ENCODE data around the gene OPRL1.
A peak's percentile ranks its signal among the peaks of the same experiment; 100 is the strongest.
"Not testable (repeated sequence)": the region's sequence is repeated elsewhere in the genome, so short reads cannot be mapped to it uniquely, and the experiment has no call there.

OPRL1 gene

DNA sequence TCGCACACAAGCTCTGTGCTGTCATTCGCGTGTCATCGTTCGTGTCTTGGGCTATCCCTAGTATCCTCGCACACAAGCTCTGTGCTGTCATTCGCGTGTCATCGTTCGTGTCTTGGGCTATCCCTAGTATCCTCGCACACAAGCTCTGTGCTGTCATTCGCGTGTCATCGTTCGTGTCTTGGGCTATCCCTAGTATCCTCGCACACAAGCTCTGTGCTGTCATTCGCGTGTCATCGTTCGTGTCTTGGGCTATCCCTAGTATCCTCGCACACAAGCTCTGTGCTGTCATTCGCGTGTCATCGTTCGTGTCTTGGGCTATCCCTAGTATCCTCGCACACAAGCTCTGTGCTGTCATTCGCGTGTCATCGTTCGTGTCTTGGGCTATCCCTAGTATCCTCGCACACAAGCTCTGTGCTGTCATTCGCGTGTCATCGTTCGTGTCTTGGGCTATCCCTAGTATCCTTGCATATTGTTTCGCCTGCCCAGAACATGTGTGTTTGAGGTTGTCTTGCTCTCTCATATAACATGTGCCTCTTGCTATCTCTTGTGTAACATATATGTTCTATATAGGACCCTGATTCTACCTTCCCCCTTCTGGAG is 7.4 kb downstream of the OPRL1 start:
- not testable (repeated sequence) for DNase-seq

- DNase-seq = not testable (repeated sequence)
These were observed 8.7 kb downstream of the OPRL1 start for GRCh38 chr20:64088586-64088985.

DNA sequence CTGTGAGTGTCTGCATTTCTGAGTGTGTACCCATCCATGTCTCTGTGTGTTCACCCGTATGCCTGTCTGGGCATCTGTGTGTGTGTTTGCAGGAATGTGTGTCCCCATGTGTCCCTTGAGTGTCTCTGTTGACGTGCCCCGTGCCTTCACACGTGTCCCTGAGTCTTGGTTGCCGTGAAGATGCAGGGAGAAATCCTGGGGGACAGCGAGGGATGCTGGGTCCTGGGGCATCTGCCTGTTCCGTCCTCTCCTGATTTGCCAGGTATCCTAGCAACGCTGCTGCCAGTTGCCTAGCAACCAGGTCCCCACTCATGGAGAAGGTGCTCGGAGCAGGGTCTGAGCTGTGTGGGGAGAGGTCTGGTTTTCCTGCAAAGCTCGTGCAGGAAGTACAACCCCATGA is 10.3 kb downstream of the OPRL1 start:
- DNase-seq = no peak

DNA sequence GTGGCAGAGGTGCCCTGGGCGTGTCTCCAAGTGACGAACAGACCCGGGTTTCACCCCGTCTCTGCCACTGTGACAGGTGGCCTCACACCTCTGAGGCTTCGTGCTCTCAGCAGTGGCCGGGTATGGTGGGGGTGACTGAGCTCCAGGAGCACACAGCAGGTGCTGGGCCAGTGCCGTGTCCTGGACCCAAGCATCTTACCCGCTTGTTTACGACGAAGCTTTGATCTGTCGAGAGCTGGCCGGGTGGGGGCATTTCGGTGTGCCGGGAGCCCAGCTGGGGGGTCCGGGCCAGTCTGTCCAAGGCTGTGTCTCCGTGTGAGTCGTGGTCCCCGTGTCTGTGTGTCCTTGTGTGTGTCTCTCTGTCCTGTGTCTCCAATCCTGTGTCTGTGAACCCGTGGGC is 11.5 kb downstream of the OPRL1 start:
- no peak for DNase-seq

GRCh38 chr20:64091770-64092169 is 11.9 kb downstream of the OPRL1 start:
- DNase-seq = no peak

- DNase-seq = no peak
These were observed 12.6 kb downstream of the OPRL1 start for GRCh38 chr20:64092258-64093012.

DNA sequence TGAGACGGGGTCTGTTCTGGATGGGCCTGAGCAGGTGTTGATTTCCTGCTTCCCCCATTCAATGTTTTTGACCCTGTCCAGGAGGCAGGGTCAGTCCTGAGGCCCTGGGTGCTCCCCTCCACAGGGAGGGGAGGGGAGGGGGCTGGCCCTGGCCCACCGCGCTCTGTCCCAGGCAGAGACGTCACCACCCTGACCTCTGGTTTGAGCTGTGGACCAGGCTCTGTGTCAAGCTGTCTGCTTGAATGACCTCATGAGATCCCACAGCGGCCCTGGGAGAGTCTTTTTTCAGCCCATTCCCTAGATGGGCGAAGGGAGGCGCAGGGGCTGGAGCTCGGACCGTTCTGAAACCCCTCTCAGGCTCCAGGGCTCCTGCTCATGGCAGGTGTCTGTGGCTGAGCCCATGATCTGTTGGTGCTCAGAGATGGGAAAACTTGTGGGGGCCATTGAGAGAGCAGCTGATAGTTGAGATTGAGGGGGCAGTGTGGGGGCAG is 13.2 kb downstream of the OPRL1 start:
- DNase-seq = no peak

GRCh38 chr20:64095455-64095854 is 15.6 kb downstream of the OPRL1 start:
- no peak for DNase-seq

- DNase-seq = no peak
These were observed 16.0 kb downstream of the OPRL1 start for GRCh38 chr20:64095927-64096326.

GRCh38 chr20:64096535-64096934 is 16.7 kb downstream of the OPRL1 start:
- DNase-seq = no peak

DNA sequence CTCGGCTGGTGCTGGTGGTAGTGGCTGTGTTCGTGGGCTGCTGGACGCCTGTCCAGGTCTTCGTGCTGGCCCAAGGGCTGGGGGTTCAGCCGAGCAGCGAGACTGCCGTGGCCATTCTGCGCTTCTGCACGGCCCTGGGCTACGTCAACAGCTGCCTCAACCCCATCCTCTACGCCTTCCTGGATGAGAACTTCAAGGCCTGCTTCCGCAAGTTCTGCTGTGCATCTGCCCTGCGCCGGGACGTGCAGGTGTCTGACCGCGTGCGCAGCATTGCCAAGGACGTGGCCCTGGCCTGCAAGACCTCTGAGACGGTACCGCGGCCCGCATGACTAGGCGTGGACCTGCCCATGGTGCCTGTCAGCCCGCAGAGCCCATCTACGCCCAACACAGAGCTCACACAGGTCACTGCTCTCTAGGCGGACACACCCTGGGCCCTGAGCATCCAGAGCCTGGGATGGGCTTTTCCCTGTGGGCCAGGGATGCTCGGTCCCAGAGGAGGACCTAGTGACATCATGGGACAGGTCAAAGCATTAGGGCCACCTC is 18.7 kb downstream of the OPRL1 start:
- DNase-seq = no peak

- DNase-seq = no peak
These were observed 19.4 kb downstream of the OPRL1 start for GRCh38 chr20:64099086-64099786.

DNA sequence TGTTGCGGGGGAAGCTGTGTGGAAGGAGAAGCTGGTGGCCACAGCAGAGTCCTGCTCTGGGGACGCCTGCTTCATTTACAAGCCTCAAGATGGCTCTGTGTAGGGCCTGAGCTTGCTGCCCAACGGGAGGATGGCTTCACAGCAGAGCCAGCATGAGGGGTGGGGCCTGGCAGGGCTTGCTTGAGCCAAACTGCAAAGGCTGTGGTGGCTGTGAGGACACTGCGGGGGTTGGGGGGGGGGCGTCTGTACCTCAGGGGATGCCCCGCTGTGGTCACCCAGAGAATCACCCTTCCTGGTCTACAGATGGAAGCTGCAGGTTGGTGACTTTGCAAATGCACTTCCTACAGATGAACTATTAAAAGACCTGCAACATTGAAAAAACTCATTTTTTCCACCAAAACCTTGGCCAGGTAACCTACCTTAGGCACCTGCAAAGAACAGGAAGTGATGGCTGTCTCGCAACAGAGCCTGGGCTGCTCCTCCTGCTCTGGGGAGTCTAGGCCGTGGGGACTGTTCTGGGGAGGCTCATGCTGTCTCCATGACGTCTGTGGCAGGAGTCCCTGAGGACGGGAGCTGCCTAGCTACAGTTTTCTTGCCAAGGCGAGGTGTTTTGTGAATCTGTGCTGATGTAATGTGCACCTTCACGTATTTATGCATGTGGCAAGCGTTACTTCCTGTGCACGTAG is 20.1 kb downstream of the OPRL1 start:
- no peak for DNase-seq

DNA sequence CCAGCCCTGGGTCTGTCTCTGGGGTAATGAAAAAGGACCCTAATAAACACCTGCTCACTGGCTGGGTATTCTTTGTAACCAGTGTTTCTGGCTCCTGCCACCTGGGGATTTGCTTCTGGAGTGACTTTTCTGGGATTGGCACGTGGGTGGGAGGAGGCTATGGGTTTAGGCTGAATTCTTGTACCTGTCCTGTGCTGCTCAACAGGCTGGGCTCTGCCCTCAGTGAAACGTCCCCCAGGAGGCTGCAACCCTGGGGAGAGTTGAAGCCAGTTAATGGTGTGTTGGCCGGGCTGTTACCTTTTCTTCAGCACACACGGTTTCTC is 20.6 kb downstream of the OPRL1 start:
- no peak for DNase-seq

- no peak for DNase-seq
These were observed 21.2 kb downstream of the OPRL1 start for GRCh38 chr20:64100946-64101688.

- DNase-seq = peak; percentile 21
These were observed 22.1 kb downstream of the OPRL1 start for GRCh38 chr20:64101731-64102621.

- peak; percentile 51 for DNase-seq
These were observed 22.9 kb downstream of the OPRL1 start for GRCh38 chr20:64102647-64103354.

DNA sequence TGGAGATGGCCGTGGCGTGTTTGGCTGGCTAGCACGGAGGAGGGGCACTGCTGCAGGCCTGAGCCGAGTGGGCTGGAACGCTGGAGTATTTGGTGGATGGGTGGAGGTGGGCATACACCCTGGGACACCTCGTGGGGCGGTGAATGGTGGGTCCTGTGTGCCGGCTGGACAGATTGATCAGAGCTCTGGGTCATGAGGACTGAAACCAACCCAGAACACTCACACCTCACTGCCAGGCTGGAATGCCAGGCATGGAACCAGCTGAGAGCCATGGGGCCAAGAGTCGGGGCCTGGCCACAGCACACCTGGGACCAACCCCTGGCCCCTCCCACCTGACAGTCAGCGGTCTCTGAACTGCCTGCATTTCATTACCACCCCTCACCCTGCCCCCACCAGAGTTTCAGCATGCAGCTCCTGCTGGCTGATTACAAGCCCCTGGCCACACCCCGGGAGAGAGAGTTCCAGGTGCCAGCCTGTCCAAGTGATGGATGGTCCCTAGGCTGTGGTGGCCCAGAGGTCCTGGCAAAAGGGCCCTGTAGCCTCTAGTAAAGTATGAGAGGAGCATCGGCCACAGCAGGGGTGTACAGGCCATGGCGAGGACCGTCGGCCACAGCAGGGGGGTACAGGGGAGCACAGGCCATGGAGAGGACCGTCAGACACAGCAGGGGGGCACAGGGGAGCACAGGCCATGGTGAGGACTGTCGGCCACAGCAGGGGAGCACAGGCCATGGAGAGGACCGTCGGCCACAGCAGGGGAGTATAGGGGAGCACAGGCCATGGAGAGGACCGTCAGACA is 24.2 kb downstream of the OPRL1 start:
- DNase-seq = no peak

- DNase-seq = no peak
These were observed 25.0 kb downstream of the OPRL1 start for GRCh38 chr20:64104667-64105451.
